ACHN (cell line): ENCODE results near the gene SLC2A5.

ENCODE experiments used
- DNase-seq: peaks from one replicate; pipeline ENCODE4 v3.0.0-alpha.2; 2015
- in situ Hi-C: cut with HindIII; loops from 2 replicates; pipeline ENCODE4 v1.10.0; 2017; ENCODE audit warnings: low sequenced_read_pairs, low pct_ligation_motif_present, low pct_unique_long_range_greater_than_20kb

SLC2A5 gene

GRCh38 chr1:8992936-8993687 lies 76.3 kb downstream of the SLC2A5 start:
- DNase-seq = no peak
- in situ Hi-C loops = no loop called here

DNA sequence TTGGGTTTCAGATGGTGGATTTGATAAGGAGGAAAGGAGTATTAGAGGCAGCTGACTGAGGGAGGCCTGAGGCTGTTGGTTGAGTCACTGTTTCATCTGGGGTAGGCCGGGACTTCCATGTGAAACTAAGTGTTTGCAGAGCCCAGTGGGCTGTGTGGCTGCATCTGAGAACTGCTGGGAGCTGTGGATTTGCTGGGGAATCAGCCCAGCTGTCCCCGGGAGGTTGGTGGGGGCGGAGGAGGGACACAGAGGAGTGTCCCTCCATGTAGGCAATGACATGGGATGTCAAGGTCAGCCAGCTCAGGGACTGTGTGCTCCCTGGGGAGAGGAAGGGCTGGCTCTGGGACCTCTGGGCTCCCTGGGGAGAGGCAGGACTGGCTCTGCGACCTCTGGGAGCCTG lies 79.6 kb downstream of the SLC2A5 start:
- in situ Hi-C loops = no loop called here
- no peak for DNase-seq

GRCh38 chr1:8989061-8989460 lies 80.4 kb downstream of the SLC2A5 start:
- in situ Hi-C loops = no loop called here
- no peak for DNase-seq

DNA sequence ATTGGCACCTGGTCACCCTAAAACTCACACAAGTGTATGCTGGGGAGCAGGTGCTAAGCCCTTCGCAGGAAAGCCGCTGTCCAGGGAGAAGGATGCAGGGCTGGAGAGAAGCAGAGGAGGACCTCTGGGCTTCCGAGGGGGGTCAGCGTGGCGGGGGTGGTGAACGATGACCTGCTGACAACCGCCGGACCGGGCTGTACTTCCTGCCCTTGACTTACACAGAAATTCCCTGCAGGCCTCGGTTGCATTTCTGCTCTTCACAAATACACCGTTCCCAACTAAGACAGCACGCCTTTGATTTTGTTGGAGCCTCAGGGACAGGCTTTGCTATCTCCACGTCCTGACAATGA lies 80.8 kb downstream of the SLC2A5 start:
- in situ Hi-C loops = no loop called here
- DNase-seq = no peak

DNA sequence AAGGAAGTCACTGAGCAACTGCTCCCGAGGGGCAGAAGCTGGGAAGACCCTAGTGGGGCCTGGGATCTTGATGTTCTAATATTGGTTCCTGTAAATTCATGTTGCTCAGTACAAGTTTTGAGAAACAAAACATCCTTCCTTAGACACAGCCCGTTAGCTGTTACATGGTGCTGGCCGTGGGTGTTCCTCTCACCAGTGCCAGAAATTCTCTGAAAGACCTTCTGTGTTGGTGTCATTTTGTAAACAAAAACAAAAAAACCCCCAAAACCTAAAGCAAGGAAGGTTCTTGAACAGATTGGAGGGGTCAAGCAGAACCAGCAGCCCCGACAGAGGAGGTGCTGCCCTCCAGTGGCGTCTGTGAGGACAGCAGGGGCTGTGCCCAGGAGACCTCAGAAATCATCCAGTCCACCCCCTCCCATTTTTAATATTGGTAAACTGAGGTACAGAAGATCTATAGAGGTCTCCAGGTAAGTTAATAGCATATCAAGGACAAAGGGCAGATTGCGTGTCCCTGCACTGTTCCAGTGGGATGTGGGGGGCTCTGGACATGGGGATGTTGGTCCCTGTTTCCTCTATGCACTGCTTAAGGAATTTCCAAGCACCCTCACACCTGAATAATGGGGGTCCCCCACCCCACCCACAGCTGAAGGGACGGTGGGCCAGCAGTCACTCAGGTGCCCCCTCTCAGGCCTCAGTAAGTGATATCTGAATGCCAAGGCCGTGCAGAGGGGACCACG lies 81.4 kb downstream of the SLC2A5 start:
- in situ Hi-C loops = no loop called here
- peak; percentile 36 for DNase-seq

DNA sequence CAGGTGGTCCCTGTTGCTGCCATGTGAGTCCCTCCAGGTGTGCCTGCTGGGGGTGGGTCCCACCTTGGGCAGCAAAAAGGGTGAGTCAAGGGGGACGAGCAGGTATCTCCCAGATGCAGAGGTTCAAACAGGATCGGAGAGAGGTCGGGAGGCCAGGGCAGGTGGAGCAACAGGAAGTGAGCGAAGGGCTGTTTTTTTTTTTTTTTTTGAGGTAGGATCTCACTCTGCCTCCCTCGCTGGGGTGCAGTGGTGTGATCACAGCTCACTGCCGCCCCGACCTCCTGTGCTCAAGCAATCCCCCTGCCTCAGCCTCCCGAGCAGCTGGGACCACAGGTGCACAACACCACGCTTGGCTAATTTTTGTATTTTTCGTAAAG lies 82.6 kb downstream of the SLC2A5 start:
- DNase-seq = no peak
- in situ Hi-C loops = no loop called here

GRCh38 chr1:8985915-8986813 lies 83.3 kb downstream of the SLC2A5 start:
- in situ Hi-C loops = no loop called here
- peak; percentile 90 for DNase-seq
